Smooth muscle cell (in vitro differentiated cells): ENCODE data around the gene CTDSPL2. TPM values are rescaled to one million over a fixed set of nuclear protein-coding genes. Genes with fewer than 3 reads are reported as not detected.
A peak's percentile ranks its signal among the peaks of the same experiment; 100 is the strongest.

Source experiments
- DNase-seq: peaks from one replicate; lab custom pipeline; 2025; ENCODE audit not compliant: unreplicated experiment; lab: John Stamatoyannopoulos, UW
- H2AFZ ChIP-seq: fragments of 200-600 bp; sonication (generic); 2 replicates; pipeline ENCODE4 v1.6.0; 2016; ENCODE audit warnings: antibody characterized with exemption, low read depth, mild to moderate bottlenecking
- H3F3A ChIP-seq: fragments of 200-600 bp; sonication (generic); 2 replicates; pipeline ENCODE4 v1.6.0; 2017; ENCODE audit warnings: antibody characterized with exemption, low read depth
- H3K27ac ChIP-seq: fragments of 200-600 bp; sonication (generic); 2 replicates; pipeline ENCODE4 v1.5.1; 2016; ENCODE audit warnings: low read depth, mild to moderate bottlenecking
- H3K27me3 ChIP-seq: fragments of 200-600 bp; sonication (generic); 2 replicates; pipeline ENCODE4 v1.6.1; 2016; ENCODE audit warnings: low read depth, mild to moderate bottlenecking
- H3K36me3 ChIP-seq: fragments of 200-600 bp; sonication (generic); 2 replicates; pipeline ENCODE4 v1.5.1; 2016; ENCODE audit warnings: low read depth
- H3K4me1 ChIP-seq: fragments of 200-600 bp; sonication (generic); 2 replicates; pipeline ENCODE4 v1.5.1; 2016; ENCODE audit warnings: low read depth
- H3K4me2 ChIP-seq: fragments of 200-600 bp; sonication (generic); 2 replicates; pipeline ENCODE4 v1.6.0; 2016; ENCODE audit warnings: mild to moderate bottlenecking
- H3K4me3 ChIP-seq: fragments of 200-600 bp; sonication (generic); 2 replicates; pipeline ENCODE4 v1.5.1; 2016; ENCODE audit warnings: mild to moderate bottlenecking
- H3K79me2 ChIP-seq: fragments of 200-600 bp; sonication (generic); 2 replicates; pipeline ENCODE4 v1.6.0; 2016; ENCODE audit warnings: low read depth, mild to moderate bottlenecking
- H3K9ac ChIP-seq: fragments of 200-600 bp; sonication (generic); 2 replicates; pipeline ENCODE4 v1.6.0; 2016; ENCODE audit warnings: low read depth
- H3K9me3 ChIP-seq: fragments of 200-600 bp; sonication (generic); replicated peaks from 2 replicates; pipeline ENCODE4 v1.5.1; 2016; ENCODE audit warnings: low read depth
- H4K20me1 ChIP-seq: fragments of 200-600 bp; sonication (generic); 2 replicates; pipeline ENCODE4 v1.6.0; 2016; ENCODE audit warnings: low read depth
- WGBS: methylation state at CpG from one replicate; pipeline ENCODE4 v1.1.7; 2016; ENCODE audit warnings: low lambda C conversion rate; 5-methylcytosine and 5-hydroxymethylcytosine counted together
- polyA plus RNA-seq: library from polyadenylated mRNA; unstranded; fragments of >200 nt; fragmentation: Nextera tagmentation; extraction: Ambion mirVana; gene quantifications from 2 replicates; pipeline ENCODE4 v1.2.1, GENCODE V29; 2016
- total RNA-seq: library from RNA; depleted of rRNA; stranded (reverse); fragments of >200 nt; gene quantifications from 2 replicates; pipeline ENCODE4 v1.2.3, GENCODE V29; 2014
- TF ChIP-seq, protein P1 (sequence below): fragments of 200-600 bp; sonication (generic); IDR thresholded peaks from 2 replicates; pipeline ENCODE4 v1.5.1; 2017; ENCODE audit warnings: borderline replicate concordance, mild to moderate bottlenecking, antibody characterized with exemption; ENCODE audit not compliant: insufficient read depth, poor library complexity, severe bottlenecking

The CTDSPL2 gene
- total and polyA plus RNA-seq, 2 experiments from 2014 or later = 15.6 to 83.9 TPM

DNA sequence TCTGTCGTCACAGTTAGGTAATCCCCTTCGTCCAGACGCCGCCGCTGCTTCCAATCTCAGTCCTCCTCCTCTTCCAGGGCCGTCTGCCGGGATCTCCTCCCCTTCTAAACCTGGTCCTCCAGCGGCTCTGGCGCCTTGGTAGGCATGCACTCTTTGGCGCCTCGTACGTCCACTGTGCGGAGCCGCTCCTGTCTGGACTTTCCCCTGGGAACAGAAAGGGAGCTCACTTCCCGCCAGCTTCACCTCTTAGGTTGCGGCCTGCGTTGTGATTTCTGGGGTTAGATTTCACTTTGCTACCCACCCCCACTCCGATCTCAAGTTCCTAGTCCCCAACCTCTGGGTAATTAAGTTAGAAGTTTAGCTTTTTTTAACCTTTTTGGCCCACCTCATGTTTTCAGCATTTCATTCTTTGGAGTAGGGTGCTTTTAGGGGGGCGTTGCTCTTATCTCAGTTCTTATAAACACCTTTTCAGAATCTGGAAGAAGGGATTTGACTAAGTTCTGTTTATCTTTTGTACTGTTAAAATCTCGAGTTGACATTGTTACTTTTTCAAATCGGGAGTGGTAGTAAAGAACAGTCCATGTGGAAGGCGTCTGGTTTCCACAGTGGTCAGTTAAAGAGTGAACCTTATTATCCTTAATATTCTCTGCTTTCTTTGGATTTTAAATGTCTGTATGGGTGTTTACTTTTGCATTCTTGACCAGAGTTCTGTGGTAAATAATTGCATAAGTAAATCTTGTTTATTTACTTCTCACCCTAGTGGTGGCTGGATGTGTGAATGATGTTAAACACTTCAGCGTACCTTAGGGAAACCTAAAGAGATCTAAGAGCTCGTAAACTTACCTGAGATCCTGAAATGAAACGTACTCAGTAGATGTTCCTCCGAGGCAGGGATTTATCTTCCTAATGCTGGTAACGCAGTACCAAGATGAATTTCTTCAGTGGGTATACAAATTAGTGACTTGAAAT, 611 bp downstream of the CTDSPL2 start:
- peak overlapping the region; percentile 83 for H3K4me3 ChIP-seq
- no peak for DNase-seq
- H3K79me2 ChIP-seq = peaks cover 53% of the 10 kb centered on the region
- H3K27me3 ChIP-seq = no peaks in the 10 kb centered on the region
- peak overlapping the region; percentile 98 for H3K9ac ChIP-seq
- H3K27ac ChIP-seq = peak overlapping the region; percentile 99
- no peaks in the 10 kb centered on the region for H3K9me3 ChIP-seq
- peak overlapping the region; percentile 82 for H2AFZ ChIP-seq
- H3K36me3 ChIP-seq = no peaks in the 10 kb centered on the region
- H3F3A ChIP-seq = no peaks in the 10 kb centered on the region
- peaks cover 8% of the 10 kb centered on the region for H3K4me1 ChIP-seq
- peak overlapping the region; percentile 91 for H3K4me2 ChIP-seq
- 2% methylated on average over 26 of the region's 27 CpGs for WGBS
- TF ChIP-seq, protein P1, sequence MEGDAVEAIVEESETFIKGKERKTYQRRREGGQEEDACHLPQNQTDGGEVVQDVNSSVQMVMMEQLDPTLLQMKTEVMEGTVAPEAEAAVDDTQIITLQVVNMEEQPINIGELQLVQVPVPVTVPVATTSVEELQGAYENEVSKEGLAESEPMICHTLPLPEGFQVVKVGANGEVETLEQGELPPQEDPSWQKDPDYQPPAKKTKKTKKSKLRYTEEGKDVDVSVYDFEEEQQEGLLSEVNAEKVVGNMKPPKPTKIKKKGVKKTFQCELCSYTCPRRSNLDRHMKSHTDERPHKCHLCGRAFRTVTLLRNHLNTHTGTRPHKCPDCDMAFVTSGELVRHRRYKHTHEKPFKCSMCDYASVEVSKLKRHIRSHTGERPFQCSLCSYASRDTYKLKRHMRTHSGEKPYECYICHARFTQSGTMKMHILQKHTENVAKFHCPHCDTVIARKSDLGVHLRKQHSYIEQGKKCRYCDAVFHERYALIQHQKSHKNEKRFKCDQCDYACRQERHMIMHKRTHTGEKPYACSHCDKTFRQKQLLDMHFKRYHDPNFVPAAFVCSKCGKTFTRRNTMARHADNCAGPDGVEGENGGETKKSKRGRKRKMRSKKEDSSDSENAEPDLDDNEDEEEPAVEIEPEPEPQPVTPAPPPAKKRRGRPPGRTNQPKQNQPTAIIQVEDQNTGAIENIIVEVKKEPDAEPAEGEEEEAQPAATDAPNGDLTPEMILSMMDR = peak; percentile 9
- H4K20me1 ChIP-seq = peaks cover 47% of the 10 kb centered on the region

DNA sequence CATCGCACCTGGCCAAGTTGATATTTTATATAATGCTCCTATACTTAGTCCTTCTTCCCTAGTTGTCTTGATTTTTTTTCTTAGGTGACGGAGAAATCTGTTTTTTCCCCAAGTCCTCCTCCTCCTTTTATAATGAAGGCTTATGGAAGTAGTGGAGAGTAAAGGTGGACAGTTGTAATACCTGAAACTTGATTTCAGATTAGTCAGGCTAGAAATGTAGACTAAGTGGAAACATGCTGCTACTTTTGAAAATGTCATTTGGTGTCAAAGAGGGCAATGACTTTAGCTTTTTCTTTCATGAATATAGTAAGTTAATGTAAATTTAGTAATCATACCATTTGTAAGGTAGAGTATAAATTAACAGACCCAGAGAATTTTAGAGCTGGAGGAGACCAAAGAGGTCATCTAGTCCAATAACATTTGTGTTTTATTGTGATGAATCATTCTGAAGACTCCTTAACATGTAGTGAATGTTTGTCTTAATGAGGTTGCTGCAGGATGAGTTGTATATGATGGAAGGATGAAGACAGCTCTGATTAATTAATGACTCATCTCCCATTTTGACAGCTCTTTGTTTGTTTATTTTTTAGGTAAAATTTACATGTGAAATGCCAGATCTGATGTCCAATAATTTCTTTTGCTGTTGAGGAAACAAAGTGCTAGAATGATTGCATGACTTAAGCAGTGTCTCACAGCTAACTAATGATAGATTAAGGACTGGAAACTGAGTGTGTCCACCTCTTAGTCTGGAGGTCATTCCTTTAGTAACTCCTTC, 8.7 kb downstream of the CTDSPL2 start:
- no peak for DNase-seq

GRCh38 chr15:44438402-44438801, 11.0 kb downstream of the CTDSPL2 start:
- TF ChIP-seq, protein P1 = no peak
- peaks cover 100% of the 10 kb centered on the region for H3K79me2 ChIP-seq
- no peak overlapping the region for H3K27ac ChIP-seq
- peaks cover 9% of the 10 kb centered on the region for H3K4me1 ChIP-seq
- H3K4me2 ChIP-seq = no peak overlapping the region
- no peaks in the 10 kb centered on the region for H3K27me3 ChIP-seq
- H3K9ac ChIP-seq = no peak overlapping the region
- H3K4me3 ChIP-seq = no peak overlapping the region
- H3K36me3 ChIP-seq = no peaks in the 10 kb centered on the region
- peaks cover 5% of the 10 kb centered on the region for H3F3A ChIP-seq
- 84% methylated on average over 3 of the region's 3 CpGs for WGBS
- H3K9me3 ChIP-seq = no peaks in the 10 kb centered on the region
- peaks cover 99% of the 10 kb centered on the region for H4K20me1 ChIP-seq
- DNase-seq = no peak
- no peak overlapping the region for H2AFZ ChIP-seq

More for the DNA sequence above, 8.7 kb downstream of the CTDSPL2 start:
- Histone ChIP-seq H3K27me3 (no peaks in the 10 kb centered on the region), H3K36me3 (no peaks in the 10 kb centered on the region), H3K4me1 (peaks cover 7% of the 10 kb centered on the region), H3K4me2 (no peak overlapping the region), H3K9ac (no peak overlapping the region), H2AFZ (no peak overlapping the region), H3F3A (peaks cover 5% of the 10 kb centered on the region), H4K20me1 (peaks cover 99% of the 10 kb centered on the region), H3K9me3 (no peaks in the 10 kb centered on the region), H3K27ac (peak overlapping the region; percentile 2), H3K4me3 (no peak overlapping the region), H3K79me2 (peaks cover 100% of the 10 kb centered on the region)
- TF ChIP-seq, protein P1 = no peak
- WGBS = 100% methylated on average over 2 of the region's 2 CpGs
